ENCODE data around the gene DPH7. TPM values are rescaled to one million over a fixed set of nuclear protein-coding genes. Genes with fewer than 3 reads are reported as not detected.

DPH7 gene
- total RNA-seq, 4 donors from 2014 or later, result 17.0 to 44.1 (median 22.6) TPM

- TF ChIP-seq CTCF (IDR thresholded peaks at IDR 0.05; ENCODE audit: low read depth), result no peak
These were observed 25.8 kb upstream of the DPH7 start for GRCh38 chr9:137604345-137605086.

GRCh38 chr9:137603879-137604278 lies 25.2 kb upstream of the DPH7 start:
- TF ChIP-seq CTCF (IDR thresholded peaks at IDR 0.05; ENCODE audit: low read depth), result no peak

- no peak for TF ChIP-seq CTCF (IDR thresholded peaks at IDR 0.05; ENCODE audit: low read depth)
These were observed 23.9 kb upstream of the DPH7 start for GRCh38 chr9:137602661-137603060.

- no peak for TF ChIP-seq CTCF (IDR thresholded peaks at IDR 0.05; ENCODE audit: low read depth)
These were observed 20.2 kb upstream of the DPH7 start for GRCh38 chr9:137598943-137599342.

GRCh38 chr9:137593176-137593575 lies 14.5 kb upstream of the DPH7 start:
- TF ChIP-seq CTCF (IDR thresholded peaks at IDR 0.05; ENCODE audit: low read depth), result no peak

GRCh38 chr9:137592767-137593166 lies 14.0 kb upstream of the DPH7 start:
- no peak for TF ChIP-seq CTCF (IDR thresholded peaks at IDR 0.05; ENCODE audit: low read depth)

- TF ChIP-seq CTCF (IDR thresholded peaks at IDR 0.05; ENCODE audit: low read depth), result no peak
These were observed 12.0 kb upstream of the DPH7 start, which contains the start of gene ZMYND19 for GRCh38 chr9:137590469-137591383. Gene ZMYND19 (minus strand): TSS chr9:137590512. CDS start chr9:137590263, 249 bp downstream.

Data from subcutaneous adipose tissue (tissue), 4 donors.